ENCODE measurements around the gene SULT2B1. TPM values are rescaled to one million over a fixed set of nuclear protein-coding genes. Genes with fewer than 3 reads are reported as not detected.
"Not testable (repeated sequence)": the region's sequence is repeated elsewhere in the genome, so short reads cannot be mapped to it uniquely, and the experiment has no call there.

Gene SULT2B1
- total RNA-seq, 1 donor from 2014 or later, result not detected

DNA sequence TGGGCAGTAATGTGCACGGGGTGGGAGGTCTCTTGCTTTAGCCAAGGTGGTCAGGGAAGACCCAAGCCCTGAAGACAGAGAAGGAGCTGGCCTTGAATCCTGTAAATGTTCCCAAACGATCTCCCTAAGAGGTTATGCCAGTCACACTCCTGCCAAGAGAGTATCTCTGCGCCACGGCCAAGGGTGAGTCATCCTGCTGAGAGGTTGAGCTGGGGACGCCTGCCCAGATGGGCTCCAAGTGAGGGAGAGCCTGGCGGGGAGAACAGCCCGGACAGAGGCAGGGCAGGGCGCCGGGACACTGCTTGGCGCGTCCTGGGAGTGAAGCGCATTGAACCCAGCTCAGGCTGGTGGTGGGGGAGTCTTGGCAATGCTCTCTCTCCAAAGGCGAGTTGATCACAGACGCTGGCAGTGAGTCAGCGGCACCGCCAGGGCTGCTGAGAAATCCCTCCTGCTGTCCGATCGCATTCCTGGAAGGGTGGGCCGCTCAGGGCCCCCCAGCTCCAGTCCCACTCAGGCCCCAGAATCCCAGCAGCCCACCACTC is 16.4 kb downstream of the SULT2B1 start:
- peak overlapping the region; percentile 12 for H3K27ac Mint-ChIP-seq (ENCODE audit: unreplicated experiment)
- no peak overlapping the region for H3K4me3 Mint-ChIP-seq

DNA sequence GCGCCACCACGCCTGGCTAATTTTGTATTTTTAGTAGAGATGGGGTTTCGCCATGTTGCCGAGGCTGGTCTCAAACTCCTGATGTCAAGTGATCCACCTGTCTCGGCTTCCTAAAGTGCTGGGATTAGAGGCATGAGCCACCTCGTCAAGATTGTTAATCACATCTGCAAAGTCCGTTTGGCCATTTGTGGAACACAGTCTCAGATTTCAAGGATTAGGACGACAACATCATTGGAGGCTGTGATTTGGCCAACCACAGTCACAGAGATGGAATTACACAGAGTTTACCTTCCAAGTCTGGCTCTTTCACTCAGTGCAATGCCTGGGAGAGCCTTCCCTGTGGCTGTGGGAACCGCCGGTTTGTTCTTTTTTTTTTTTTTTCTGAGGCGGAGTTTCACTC is 17.8 kb downstream of the SULT2B1 start:
- TF ChIP-seq, protein P1, sequence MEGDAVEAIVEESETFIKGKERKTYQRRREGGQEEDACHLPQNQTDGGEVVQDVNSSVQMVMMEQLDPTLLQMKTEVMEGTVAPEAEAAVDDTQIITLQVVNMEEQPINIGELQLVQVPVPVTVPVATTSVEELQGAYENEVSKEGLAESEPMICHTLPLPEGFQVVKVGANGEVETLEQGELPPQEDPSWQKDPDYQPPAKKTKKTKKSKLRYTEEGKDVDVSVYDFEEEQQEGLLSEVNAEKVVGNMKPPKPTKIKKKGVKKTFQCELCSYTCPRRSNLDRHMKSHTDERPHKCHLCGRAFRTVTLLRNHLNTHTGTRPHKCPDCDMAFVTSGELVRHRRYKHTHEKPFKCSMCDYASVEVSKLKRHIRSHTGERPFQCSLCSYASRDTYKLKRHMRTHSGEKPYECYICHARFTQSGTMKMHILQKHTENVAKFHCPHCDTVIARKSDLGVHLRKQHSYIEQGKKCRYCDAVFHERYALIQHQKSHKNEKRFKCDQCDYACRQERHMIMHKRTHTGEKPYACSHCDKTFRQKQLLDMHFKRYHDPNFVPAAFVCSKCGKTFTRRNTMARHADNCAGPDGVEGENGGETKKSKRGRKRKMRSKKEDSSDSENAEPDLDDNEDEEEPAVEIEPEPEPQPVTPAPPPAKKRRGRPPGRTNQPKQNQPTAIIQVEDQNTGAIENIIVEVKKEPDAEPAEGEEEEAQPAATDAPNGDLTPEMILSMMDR (conservative IDR thresholded peaks at IDR 0.05), result no peak
- H3K4me1 Mint-ChIP-seq, result peaks cover 4% of the 10 kb centered on the region
- peaks cover 38% of the 10 kb centered on the region for H3K27me3 Mint-ChIP-seq (ENCODE audit: low read depth)
- DNase-seq (ENCODE audit: low read depth, low spot score), result no peak
- no peaks in the 10 kb centered on the region for H3K36me3 Mint-ChIP-seq (ENCODE audit: low read depth)
- no peak overlapping the region for H3K27ac Mint-ChIP-seq (ENCODE audit: unreplicated experiment)
- H3K4me3 Mint-ChIP-seq, result no peak overlapping the region
- no peaks in the 10 kb centered on the region for H3K9me3 Mint-ChIP-seq

More for the DNA sequence above, 16.4 kb downstream of the SULT2B1 start:
- Mint-ChIP-seq H3K27me3 (ENCODE audit: low read depth) (peaks cover 38% of the 10 kb centered on the region), H3K4me1 (peaks cover 5% of the 10 kb centered on the region), H3K36me3 (ENCODE audit: low read depth) (no peaks in the 10 kb centered on the region), H3K9me3 (no peaks in the 10 kb centered on the region)
- TF ChIP-seq, protein P1 (conservative IDR thresholded peaks at IDR 0.05), result no peak
- DNase-seq (ENCODE audit: low read depth, low spot score), result no peak

DNA sequence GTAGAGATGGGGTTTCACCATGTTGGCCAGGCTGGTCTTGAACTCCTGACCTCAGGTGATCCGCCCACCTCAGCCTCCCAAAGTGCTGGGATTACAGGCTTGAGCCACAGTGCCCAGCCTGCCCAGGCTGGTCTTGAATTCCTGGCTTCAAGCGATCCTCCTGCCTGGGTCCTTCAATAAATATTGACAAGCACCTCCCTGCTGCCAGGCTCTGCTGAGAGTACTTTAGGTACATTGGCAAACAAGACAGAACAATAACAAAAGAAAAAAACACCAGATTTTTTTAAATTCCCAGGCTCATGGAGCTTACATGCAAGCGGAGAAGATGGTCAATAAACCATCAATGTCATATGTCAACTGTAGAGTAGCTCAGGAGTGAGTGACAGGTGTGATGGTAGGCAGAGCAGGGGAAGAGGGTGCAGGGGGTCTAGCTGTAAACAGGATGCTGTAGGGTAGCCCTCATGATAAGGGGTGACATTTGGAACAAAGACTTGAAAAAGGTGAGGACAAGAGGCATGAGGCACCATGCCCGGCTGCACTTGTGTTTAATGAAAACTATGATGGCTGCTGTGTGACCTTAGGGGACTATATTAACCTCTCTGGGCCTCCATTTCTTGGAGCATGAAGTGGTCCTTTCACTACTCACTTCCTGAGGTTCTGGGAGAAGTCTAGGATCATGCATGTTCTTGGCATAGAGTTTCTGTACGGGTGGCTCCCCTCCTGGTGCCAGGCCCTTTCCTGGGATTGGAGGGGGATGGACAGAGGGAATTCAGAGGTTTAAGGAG is 19.6 kb downstream of the SULT2B1 start:
- Mint-ChIP-seq H3K4me3 (no peak overlapping the region), H3K27me3 (ENCODE audit: low read depth) (peaks cover 36% of the 10 kb centered on the region), H3K36me3 (ENCODE audit: low read depth) (no peaks in the 10 kb centered on the region), H3K4me1 (peaks cover 4% of the 10 kb centered on the region), H3K27ac (ENCODE audit: unreplicated experiment) (no peak overlapping the region), H3K9me3 (no peaks in the 10 kb centered on the region)
- DNase-seq (ENCODE audit: low read depth, low spot score), result no peak
- TF ChIP-seq, protein P1 (conservative IDR thresholded peaks at IDR 0.05), result no peak

DNA sequence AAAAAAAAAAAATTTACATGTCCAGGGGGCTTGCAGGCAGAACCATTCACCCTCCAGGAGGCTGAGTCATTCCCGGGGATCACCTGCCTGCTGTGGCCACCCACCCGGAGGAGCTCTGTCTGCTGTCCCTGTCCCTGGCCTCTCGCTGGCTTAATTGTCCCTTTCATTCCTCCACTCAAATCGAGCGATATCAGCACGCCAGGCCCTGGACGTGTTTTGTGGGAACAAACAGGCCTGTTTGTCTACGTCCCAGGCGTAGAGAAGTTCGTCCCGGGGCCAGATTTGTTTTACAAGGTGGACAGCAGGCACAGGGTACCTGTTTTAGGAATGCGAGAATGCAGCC is 21.2 kb downstream of the SULT2B1 start:
- DNase-seq (ENCODE audit: low read depth, low spot score), result no peak
- H3K27me3 Mint-ChIP-seq (ENCODE audit: low read depth), result peaks cover 20% of the 10 kb centered on the region

DNA sequence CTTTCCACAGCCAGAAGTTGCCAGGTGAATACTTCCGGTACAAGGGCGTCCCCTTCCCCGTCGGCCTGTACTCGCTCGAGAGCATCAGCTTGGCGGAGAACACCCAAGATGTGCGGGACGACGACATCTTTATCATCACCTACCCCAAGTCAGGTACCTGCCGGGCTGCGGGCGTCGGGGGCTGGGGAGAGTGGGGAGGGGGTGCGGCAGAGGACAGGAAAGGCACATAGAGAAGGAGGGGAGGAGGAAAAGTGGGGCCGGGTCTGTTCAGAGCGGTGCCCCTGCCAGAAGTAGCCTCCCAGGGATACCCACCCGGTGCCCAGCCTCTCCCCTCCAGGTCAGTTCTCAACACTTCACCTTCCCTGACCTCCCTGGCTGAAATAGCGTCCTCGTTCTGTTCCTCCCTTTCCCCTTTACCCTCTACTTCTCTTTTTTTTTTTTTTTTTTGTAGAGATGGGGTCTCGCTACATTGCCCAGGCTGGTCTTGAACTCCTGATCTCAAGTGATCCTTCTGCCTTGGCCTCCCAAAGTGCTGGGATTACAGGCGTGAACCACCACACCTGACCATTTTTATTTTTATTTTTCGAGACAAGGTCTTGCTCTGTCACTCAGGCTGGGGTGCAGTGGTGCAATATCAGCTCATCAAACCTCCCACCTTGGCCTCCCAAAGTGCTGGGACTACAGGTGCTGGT is 24.1 kb downstream of the SULT2B1 start:
- DNase-seq (ENCODE audit: low read depth, low spot score), result no peak
- Mint-ChIP-seq H3K27me3 (ENCODE audit: low read depth) (peaks cover 2% of the 10 kb centered on the region), H3K4me3 (no peak overlapping the region), H3K27ac (ENCODE audit: unreplicated experiment) (no peak overlapping the region), H3K36me3 (ENCODE audit: low read depth) (no peaks in the 10 kb centered on the region), H3K9me3 (no peaks in the 10 kb centered on the region), H3K4me1 (no peaks in the 10 kb centered on the region)
- TF ChIP-seq, protein P1 (conservative IDR thresholded peaks at IDR 0.05), result no peak

More for the DNA sequence above, 21.2 kb downstream of the SULT2B1 start:
- Mint-ChIP-seq H3K4me3 (no peak overlapping the region), H3K9me3 (no peaks in the 10 kb centered on the region), H3K4me1 (peaks cover 4% of the 10 kb centered on the region), H3K36me3 (ENCODE audit: low read depth) (no peaks in the 10 kb centered on the region), H3K27ac (ENCODE audit: unreplicated experiment) (peak overlapping the region; percentile 40)
- TF ChIP-seq, protein P1 (conservative IDR thresholded peaks at IDR 0.05), result no peak

DNA sequence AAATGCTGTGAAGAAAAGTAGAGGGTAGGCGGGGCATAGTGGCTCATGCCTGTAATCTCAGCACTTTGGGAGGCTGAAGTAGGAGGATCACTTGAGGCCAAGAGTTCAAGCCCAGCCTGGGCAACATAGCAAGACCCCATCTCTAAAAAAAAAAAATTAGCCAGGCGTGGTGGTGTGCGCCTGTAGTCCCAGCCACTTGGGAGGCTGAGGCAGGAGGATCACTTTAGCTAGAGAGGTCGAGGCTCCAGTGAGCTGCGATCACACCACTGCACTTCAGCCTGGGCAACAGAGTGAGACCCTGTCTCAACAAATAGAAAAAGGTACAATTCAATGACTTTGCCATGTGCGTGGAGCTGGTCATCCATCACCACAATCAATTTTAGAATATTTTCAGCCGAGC is 25.9 kb downstream of the SULT2B1 start:
- DNase-seq (ENCODE audit: low read depth, low spot score); H3K4me1 Mint-ChIP-seq; H3K9me3 Mint-ChIP-seq; H3K36me3 Mint-ChIP-seq (ENCODE audit: low read depth); H3K4me3 Mint-ChIP-seq; H3K27ac Mint-ChIP-seq (ENCODE audit: unreplicated experiment); H3K27me3 Mint-ChIP-seq (ENCODE audit: low read depth): not testable (repeated sequence)

Measured in neural crest cell (in vitro differentiated cells).